HG03520 (cell line): Measurements from ENCODE around the gene ATP11C.
"Not testable (repeated sequence)": the region's sequence is repeated elsewhere in the genome, so short reads cannot be mapped to it uniquely, and the experiment has no call there.

Source experiments
- ATAC-seq: cut with Tn5 transposase; IDR thresholded peaks from one replicate; pipeline ENCODE4 v1.9.1; 2021; ENCODE audit warnings: mild to moderate bottlenecking, moderate library complexity; ENCODE audit not compliant: unreplicated experiment

ATP11C gene

DNA sequence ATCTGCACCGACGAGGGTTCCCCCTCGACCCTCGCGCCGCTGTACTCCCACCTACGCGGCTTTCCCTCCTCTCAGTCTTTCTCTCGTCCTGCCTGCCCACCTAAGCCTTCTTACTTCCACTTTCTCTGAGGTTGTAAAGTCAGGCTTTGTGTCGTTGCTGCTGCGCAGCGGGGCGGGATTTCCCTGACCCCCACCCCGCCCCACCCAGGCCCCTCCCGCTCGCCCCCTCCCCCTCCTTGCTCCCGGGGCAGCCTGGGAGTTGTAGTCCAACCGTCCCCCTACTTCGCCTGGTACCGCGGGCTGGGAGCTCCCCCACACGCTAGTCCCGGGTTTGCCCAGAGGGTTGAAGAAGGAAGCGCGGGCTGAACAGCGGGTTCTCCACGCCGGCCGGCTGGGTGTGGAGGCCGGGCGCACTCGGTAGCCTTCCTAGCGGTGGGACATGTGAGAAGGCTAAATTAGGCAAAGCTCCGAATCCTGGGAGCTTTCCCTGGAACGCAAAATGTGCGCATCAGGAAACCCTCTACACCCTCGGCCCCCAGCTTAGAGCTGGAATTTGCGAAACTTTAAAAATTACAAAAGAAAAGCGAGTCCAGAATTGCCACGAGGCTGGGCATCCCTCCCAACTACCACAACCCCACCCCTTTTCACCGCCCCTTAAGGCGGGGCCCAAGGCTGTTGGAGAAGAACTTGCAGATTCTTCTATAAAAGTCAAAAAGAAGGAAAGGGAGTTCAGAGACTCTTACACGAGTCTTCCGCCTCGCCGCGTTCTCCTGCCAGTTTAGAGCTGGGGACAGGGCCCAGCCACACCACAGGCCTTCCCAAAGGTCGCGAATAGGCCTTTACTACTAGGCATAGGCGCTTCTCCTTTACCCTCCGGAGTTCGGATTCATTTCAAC lies at the start of gene ATP11C:
Gene ATP11C, minus strand, starts transcription at position 153 of the 896 bp plus-strand sequence. CDS start 1,011 bp downstream, outside the sequence.
- peak; percentile 70 for ATAC-seq

DNA sequence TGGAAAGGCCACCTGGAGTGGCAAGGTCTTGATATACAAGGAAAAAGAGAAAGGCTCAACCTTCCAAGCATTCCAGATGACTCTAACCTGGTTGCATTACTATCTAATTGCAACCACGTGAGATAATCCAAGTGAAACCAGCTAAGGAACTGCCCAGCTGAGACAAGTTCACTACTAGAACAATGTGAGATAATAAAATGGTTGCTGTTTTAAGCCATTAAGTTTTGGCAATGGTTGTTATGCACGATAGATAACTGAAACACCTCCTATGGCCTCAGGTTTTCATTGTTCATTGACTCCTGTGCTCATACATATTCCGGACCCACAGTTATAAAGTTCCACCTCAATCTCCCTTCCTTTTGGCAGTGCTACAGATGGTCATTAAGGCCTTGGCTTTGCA lies 41.6 kb upstream of the ATP11C start:
- ATAC-seq: no peak

DNA sequence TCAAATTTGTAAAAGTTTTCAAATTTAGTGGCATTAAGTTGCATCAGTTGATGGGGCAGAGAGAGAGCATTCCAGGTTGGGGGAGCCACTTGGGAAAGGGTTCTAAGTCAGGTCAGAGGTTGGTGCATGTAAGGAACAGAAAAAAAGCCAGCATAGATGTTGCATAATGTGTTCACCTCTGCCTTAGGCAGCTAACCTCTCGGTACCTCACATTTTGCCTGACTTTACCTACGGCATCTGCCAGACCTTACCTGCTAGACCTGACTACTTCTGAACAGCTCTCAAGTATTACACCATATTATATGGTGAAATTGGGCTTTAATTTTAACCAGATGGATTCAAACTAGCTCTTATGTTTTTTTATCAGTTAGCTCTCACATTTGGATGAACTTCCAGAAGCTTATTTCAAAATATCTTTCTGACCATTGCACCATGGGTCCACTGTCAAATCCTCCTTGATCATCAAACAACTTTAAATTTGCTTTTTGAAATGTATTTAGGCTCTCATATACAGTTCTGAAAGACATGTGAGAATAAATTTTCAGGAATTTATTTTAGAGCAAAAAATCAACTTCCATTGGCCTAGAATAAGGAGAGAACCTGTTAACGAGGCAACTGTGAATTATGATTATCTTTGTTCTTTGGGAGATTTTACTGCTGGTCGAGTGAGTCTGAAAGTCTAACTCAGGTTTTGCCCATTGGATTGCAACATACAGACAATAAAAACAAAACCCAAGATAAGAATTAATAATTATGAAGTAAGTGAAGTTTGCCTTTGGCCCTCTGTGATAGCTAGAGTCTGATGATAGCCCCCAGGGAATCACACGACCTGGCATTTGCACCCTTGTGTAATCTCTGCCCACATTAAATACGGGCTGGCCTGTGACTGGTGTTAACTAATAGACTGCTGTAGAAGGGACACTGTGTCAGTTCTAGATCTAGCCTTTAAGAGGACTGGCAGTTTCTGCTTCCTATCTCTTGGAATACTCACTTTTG lies 40.1 kb upstream of the ATP11C start:
- no peak for ATAC-seq

DNA sequence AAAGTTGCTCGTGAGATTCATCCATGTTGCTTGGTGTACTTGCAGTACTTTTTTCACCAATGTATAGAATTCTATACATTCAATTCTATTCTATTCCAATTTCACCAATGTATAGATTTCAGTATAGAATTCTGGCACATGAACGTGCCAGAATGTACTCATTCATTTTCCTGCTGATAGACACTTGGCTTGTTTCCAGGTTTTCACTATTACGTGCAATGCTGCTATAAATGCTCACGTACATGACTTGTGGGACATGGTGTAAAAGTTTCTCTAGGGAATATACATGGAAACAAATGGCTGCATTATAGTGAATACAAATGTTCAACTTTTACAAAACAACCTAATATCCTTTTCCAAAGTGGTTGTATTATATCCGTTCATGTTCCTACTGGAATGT lies 39.3 kb upstream of the ATP11C start:
- no peak for ATAC-seq

DNA sequence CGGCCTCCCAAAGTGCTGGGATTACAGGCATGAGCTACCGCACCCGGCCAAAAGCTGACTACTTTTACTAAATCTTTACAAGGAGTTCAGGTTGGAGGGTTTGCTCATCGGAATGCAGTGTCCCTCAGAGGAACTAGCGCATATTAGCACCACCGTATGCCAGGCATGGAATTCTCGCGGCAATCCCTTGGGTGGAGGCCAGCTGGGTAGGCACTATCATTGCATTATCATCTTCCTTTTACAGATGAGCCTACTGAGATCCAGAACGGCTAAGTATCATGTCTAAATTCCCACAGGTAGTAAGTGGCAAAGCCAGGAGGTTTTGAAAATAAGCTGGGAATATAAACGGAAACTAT lies 38.5 kb upstream of the ATP11C start:
- no peak for ATAC-seq

DNA sequence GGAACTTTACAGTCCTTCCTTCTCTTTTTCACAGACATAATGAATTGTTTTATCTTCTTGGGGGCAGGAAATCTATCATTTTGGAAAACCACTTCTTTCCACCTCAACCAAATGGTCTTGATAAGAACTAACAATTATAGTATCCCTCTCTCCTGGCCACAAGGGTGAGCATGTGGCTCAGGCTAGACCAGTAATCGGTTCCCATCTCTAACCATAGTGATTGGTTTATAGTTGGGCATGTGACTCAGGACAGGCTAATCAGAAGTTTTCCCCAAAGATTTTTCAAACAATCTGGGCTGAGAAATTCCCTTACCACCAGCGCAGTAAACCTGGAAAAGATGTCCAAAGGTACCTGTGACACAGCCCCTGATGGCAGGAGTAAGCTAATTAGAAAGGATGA lies 36.4 kb upstream of the ATP11C start:
- ATAC-seq: no peak

DNA sequence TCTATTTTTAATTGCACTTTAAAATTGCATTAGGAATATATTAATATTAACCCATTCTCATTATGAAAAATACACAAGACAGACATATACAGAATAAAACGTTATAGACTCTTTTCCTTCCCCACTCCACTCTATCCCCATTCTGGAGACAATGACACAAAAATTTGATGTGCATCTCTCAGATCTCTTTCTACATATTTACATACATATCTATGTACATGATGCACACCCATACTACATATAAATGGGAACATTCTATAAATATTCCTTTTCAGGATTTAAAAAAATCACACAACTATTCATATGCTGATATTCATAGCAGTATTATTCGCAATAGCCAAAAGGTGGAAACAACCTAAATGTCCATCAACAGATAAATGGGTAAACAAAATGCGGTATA lies 34.9 kb upstream of the ATP11C start:
- ATAC-seq: no peak

DNA sequence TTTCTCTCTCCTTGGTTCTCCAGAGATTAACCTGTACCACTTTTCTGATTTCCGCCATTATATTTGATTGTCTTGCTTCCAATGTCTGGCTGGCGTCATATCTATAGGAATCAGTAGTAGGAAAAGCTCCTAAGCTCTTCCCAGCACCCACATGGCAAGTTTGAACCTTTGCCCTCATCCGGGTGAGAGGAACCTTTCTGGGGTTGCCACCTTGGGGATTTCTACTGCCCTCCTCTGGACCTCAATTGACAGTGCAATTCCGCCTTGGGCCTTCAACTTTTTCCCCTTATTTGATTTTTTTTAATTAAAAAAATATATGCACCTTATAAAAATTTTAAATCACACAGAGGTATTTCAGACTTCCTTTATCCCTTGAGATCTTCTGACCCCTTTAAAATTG lies 34.4 kb upstream of the ATP11C start:
- no peak for ATAC-seq

DNA sequence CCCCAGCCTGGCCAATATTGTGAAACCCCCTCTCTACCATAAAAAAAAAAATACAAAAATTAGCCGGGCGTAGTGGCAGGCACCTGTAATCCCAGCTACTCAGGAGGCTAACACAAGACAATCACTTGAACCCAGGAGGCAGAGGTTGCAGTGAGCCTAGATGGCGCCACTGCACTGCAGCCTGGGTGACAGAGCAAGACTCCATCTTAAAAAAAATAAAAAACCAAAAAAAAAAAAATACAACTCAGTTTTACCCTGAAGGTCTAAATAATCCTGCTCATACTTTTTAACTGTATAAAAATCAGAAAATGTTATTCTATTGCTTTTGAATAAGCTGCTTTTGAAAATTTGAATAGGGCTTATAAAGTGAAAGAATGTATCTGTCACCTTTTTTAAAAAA lies 33.3 kb upstream of the ATP11C start:
- not testable (repeated sequence) for ATAC-seq

DNA sequence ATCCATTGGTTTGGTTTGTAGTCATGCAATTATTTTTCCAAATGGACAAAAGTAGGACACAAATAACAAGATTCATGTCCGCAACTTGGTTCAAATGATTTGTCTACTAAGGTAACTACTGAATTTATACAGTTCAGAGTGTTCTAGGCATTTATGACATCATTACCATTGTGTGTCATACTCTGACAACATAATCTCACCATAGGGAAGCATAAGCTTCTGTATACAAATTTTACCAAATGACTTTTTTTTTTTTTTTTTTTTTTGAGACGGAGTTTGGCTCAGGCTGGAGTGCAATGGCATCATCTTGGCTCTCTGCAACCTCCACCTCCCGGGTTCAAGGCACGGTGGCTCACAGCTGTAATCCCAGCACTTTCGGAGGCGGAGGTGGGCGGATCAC lies 32.6 kb upstream of the ATP11C start, which contains the start of gene CXorf66:
Gene CXorf66, minus strand, starts transcription at position 101 of the 400 bp plus-strand sequence. Its CDS starts 25 bp downstream, at position 76.
- ATAC-seq: no peak

DNA sequence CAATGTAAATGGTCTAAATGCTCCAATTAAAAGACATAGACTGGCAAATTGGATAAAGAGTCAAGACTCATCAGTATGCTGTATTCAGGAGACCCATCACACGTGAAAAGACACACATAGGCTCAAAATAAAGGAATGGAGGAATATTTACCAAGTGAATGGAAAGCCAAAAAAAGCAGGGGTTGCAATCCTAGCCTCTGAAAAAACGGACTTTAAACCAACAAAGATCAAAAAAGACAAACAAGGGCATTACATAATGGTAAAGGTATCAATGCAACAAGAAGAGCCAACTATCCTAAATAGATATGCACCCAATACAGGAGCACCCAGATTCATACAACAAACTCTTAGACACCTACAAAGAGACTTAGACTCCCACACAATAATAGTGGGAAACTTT lies 28.2 kb upstream of the ATP11C start:
- ATAC-seq: not testable (repeated sequence)

DNA sequence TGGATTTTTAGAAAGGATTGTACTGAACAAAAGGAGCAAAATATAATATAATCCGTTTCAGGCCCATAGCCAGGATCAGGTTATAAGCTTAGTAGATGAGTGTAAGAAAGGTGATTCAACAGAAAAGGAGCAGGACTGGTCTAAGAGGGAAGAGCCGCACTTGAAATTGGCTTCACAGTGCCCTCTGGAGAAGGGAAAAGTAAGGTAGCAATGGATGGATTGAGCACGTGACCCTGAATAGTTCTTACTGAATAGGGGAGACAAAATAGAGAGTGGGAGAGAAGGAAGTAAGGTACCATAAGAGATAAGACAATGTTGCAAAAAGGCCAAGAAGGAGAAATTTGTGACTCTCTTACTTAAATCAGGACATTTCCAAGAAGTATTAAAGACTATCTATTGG lies 16.9 kb upstream of the ATP11C start:
- ATAC-seq: no peak

DNA sequence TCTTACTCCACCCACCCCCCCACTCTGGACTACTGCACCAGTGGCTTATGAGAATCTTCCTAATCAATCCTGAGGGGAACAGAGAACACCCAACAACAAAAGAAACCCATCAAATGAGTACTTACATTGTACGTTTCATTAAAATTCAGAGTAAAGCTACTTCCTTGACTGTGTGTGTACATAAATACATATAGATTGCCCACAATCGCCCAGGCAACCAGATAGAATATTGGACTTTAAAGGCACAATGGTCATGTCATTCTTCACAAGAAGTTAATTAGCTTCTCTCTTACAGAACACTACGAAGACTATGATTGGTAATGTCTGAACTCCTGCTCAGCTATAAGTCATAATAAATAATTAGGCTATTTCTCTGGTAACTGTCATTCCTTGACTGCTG lies 12.2 kb upstream of the ATP11C start:
- no peak for ATAC-seq

DNA sequence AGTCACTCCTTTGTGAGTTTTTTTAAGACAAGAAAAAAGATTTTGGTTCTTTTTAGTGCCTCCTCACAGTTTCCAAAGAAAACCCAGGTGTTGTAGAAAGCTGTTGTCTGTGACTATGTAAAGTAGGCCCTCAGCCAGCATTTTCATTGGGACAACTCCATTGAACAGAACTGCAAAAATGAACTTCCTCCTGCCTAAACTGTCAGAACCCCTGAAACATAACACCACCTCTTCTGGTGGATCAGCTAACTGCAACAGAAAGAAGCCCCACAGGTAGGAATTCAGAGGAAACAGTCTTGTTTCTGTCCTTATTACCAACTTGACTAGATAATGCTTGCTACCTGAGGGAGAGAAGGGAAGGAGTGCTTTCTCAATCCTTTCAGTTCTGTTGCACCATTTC lies 3.4 kb upstream of the ATP11C start:
- no peak for ATAC-seq

DNA sequence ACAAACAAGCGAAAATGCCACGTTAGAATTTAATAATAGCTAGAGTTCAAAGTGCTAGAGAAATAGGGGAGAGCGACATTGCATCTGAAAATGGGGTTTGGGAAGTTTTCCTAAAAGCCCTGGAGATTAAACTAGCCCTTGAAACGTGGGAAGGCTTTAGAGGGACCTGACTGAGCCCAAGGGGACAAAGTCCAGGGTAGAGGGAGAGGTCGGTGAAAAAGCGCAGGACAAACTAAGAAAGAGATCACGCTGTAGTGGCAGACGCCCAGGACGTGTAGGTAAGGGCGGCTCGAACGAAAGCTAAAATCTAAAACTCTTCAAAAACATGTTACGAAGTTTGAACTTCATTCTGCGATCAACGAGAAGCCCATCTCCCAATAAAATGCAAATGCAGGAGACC lies 1.1 kb upstream of the ATP11C start:
- no peak for ATAC-seq

DNA sequence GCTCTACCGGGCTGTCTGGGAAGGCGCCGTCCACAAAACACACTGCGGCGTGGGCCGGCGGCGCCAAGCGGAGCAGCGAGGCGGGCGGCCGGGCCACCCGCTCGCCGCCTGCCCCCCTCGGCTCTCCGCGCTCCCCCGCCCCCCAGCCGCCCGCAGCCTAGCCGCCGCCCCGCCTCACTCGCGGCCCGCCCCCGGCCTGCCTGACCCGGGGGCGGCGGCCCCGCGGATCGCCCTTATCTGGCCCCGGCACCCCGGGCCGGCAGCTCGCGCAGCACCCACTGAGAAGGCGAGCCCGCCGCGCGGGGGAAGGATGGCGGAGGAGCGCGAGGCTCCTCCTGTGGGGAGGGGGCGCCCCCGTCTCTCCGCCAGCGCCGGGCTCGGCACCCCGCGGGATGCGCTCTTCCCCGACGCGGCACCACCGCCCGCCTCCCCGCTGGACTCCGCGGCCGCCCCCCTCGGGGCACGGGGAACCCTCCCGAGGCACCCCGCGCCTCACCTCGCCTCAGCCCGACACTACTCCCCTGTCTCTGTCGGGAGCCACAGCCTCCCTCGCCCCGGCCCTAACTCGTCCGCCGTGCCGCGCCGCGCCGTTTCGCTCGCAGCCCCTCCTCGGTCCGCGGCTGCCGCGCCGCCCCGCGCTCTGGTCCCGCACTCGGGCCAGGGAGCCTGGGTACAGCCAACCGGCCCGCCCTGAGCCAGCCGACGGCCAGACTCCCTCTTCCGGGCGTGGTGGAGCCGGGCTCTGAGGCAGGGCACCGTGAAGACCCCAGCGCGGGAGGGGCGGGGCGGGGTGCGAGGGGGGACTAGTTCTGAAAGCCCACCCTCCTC lies 566 bp downstream of the ATP11C start:
- peak; percentile 26 for ATAC-seq

DNA sequence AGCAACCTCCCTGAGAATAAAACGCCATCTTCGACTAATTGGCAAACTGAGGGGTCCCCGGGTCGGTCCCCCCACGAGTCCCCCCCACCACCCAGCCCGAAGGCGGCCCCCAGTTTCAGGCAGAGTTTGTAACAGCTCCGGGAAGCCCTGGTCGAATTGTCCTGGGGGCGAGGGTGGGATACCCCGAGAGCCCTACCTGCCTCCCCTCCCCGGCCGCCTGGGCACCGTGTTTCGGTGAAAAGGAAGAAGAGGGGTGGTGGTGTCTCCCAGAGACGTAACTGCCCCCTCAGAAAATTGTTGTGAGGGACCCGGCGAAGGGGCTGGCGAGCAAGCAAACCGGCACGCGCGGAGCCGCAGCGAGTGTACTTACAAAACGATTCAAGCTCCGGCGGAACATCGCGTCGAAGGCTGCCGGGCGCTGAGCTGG lies 1.2 kb downstream of the ATP11C start:
- no peak for ATAC-seq

DNA sequence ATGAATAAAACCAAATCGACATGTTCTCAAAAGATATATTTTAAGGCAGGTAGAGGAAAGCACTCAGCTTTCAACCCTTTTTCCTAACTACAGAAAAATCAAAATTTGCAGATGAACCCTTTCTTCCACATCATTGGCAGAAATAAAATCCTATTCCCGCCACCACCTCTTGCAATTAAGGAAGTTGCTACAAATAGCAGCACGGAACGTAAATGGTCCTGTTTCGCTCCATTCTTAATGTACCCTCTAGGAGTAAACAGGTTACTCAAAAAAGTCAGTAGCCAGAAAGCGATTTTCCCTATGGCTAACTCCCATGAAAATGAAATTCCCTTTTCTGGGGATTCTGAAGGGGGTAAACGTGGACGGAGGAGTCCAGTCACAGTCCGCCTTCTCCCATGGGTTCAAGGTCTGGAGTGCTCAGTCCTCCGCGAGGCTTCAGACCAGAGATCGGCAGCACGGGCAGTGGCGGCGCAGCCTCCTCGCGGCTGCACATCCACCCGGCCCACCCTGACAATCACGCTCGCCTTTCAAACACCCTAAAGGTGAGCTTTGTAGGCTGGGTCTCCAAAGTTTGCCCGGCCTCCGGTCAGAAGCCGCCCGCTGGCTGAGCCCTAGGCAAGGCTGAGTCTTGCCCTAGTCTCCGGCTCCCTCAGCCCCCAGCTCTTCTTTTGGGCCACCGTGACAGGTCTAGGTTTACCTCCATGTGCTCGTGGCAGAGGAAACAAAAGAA lies 1.8 kb downstream of the ATP11C start:
- no peak for ATAC-seq

DNA sequence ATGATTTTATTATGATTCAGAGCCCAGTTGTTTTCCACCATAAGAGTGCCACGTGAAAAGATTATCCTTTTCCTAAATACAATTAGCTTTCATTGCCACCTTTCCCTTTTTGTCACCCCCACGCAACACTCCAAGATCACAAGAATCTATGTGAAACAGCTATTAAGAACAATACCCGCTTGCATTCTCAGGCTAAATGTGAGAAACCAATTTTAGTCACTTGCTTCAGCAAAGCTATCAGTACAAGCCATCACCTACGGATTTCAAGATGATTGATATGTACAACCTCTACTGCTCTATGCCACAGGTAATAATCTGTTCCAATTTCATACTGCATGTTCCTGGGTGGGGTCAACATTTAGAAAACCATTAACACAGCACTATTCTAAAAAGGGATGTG lies 2.5 kb downstream of the ATP11C start:
- no peak for ATAC-seq

DNA sequence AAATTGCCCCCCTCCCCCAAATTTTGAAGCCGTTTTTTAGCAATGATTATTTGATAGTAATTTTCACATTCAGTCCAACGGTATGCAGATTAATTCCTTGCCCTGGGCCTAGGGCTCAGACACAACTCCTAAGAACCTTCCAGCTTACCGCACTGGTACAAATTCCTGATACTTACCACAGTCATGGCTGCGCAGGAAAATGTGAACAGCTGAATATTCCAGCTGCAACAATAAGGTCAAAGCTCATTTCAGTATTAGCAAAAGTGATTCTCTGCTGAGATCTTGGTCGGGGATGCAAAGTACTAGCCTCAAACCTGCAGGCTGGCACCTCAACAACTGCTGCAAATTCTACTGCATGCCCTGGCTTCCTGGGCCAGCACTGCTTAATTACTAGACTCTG lies 3.0 kb downstream of the ATP11C start:
- no peak for ATAC-seq
